HEK293 (cell line): ENCODE data around the gene LRP1B.

Source experiments
- CTCF ChIP-seq: fragments of 450-650 bp; formaldehyde crosslinking; IDR thresholded peaks from 2 replicates; pipeline ENCODE4 v1.5.1; 2016; ENCODE audit warnings: missing biosample characterization, missing genetic modification characterization
- KLF10 ChIP-seq: fragments of 450-650 bp; IDR thresholded peaks from 2 replicates; pipeline ENCODE4 v1.5.1; 2018; ENCODE audit warnings: missing biosample characterization, mild to moderate bottlenecking, missing genetic modification characterization
- KLF17 ChIP-seq: fragments of 450-650 bp; formaldehyde crosslinking; IDR thresholded peaks from 2 replicates; pipeline ENCODE4 v1.5.1; 2016; ENCODE audit warnings: missing biosample characterization, missing genetic modification characterization
- PATZ1 ChIP-seq: fragments of 450-650 bp; formaldehyde crosslinking; IDR thresholded peaks from 2 replicates; pipeline ENCODE4 v1.5.1; 2016; ENCODE audit warnings: missing biosample characterization, missing genetic modification characterization
- ZNF292 ChIP-seq: fragments of 450-650 bp; formaldehyde crosslinking; IDR thresholded peaks from 2 replicates; pipeline ENCODE4 v1.5.1; 2016; ENCODE audit warnings: low read depth, missing biosample characterization, missing genetic modification characterization, borderline replicate concordance
- ZNF544 ChIP-seq: fragments of 450-650 bp; formaldehyde crosslinking; IDR thresholded peaks from 2 replicates; pipeline ENCODE4 v1.5.0; 2017; ENCODE audit warnings: missing biosample characterization, missing genetic modification characterization

GRCh38 chr2:141341444-141341843 is 789.4 kb downstream of the LRP1B start:
- no peak for TF ChIP-seq ZNF292 (tag by site-specific recombination)
- TF ChIP-seq ZNF544 (tag by site-specific recombination): no peak
- TF ChIP-seq CTCF: no peak
- no peak for TF ChIP-seq PATZ1 (tag by site-specific recombination)
- TF ChIP-seq KLF10 (tag by site-specific recombination): no peak
- no peak for TF ChIP-seq KLF17
